K562 (cell line): Measurements from ENCODE around the gene SEZ6. TPM values are rescaled to one million over a fixed set of nuclear protein-coding genes. Genes with fewer than 3 reads are reported as not detected.
A peak's percentile ranks its signal among the peaks of the same experiment; 100 is the strongest.

Source experiments
- ATAC-seq: fragments of 200-7000 bp; cut with Tn5 transposase; 3 replicates; pipeline ENCODE4 v1.9.1; 2020; ENCODE audit warnings: moderate library complexity
- BruUV-seq: library from RNA; stranded (reverse); fragments of 400-500 nt; replicated peaks from 2 replicates; lab custom pipeline; 2021; lab: Mats Ljungman, UMichigan
- CTCF ChIA-PET: fragments of 300-600 bp; formaldehyde crosslinking; extraction: SDS; loops from one replicate; lab custom pipeline; 2021; ENCODE audit warnings: low intra/inter-chr PET ratio; lab: Yijun Ruan, JAX
- POLR2A ChIA-PET: fragments of 300-600, 350-650 bp; sonication (Branson Sonifier 250); formaldehyde crosslinking; extraction: SDS; loops from one replicate; lab custom pipeline; 2021; ENCODE audit warnings: antibody characterized with exemption, inconsistent platforms; lab: Yijun Ruan, JAX
- DNase-seq, 4 experiments: peaks; one replicate each; pipeline versions ENCODE4 v3.0.0 to v3.0.0-alpha.2; 2011 to 2018; ENCODE audit warnings: low spot score in 3 of 4, mixed read lengths in 3 of 4; ENCODE audit errors: extremely low read depth in 1 of 4
- FAIRE-seq: peaks from 2 replicates; lab custom pipeline; 2011; peaks lifted over from hg19 to GRCh38; lab: Jason Lieb, UNC
- H2AFZ ChIP-seq: 2 replicates; pipeline ENCODE4 v1.6.0; 2011; ENCODE audit warnings: low read depth, low read length, control low read depth, inconsistent platforms
- H3K27ac ChIP-seq: fragments of 200-600 bp; 3 replicates; pipeline ENCODE4 v1.8.0; 2011; ENCODE audit warnings: low read depth, mild to moderate bottlenecking, control low read depth, inconsistent platforms, low read length, moderate library complexity, mixed read lengths; ENCODE audit errors: extremely low read depth
- H3K27me3 ChIP-seq, 2 experiments: fragments of 300-600 bp in 1 of 2; 2 replicates in 1 of 2; 3 replicates in 1 of 2; pipeline versions ENCODE4 v1.6.0 to v1.8.0; 2011; ENCODE audit warnings: inconsistent platforms in 2 of 2, low read length in 2 of 2, mild to moderate bottlenecking in 1 of 2, mixed read lengths in 1 of 2, moderate library complexity in 1 of 2; ENCODE audit not compliant: control insufficient read depth in 2 of 2, insufficient read depth in 2 of 2
- H3K36me3 ChIP-seq: fragments of 300-600 bp; 3 replicates; pipeline ENCODE4 v1.8.0; 2011; ENCODE audit warnings: mild to moderate bottlenecking, low read length, inconsistent platforms; ENCODE audit not compliant: control insufficient read depth, insufficient read depth
- H3K4me1 ChIP-seq, 2 experiments: fragments of 200-600 bp in 1 of 2; replicated peaks in 1 of 2; 2 replicates in 1 of 2; 3 replicates in 1 of 2; pipeline versions ENCODE4 v1.5.1 to v1.8.0; 2011; ENCODE audit warnings: inconsistent platforms in 2 of 2, low read length in 2 of 2, mild to moderate bottlenecking in 1 of 2, mixed read lengths in 1 of 2, moderate library complexity in 1 of 2; ENCODE audit not compliant: control insufficient read depth in 2 of 2, insufficient read depth in 2 of 2
- H3K4me2 ChIP-seq: 2 replicates; pipeline ENCODE4 v1.6.1; 2011; ENCODE audit warnings: low read length, control low read depth, inconsistent platforms, mixed read lengths; ENCODE audit not compliant: insufficient read depth
- H3K4me3 ChIP-seq: fragments of 200-600 bp; sonication (generic), shearing (Covaris generic); 2 replicates; pipeline ENCODE4 v1.5.1; 2016; ENCODE audit warnings: control low read depth, inconsistent platforms
- H3K79me2 ChIP-seq: fragments of 200-600 bp; 3 replicates; pipeline ENCODE4 v1.8.0; 2011; ENCODE audit warnings: low read length, inconsistent platforms; ENCODE audit not compliant: control insufficient read depth, insufficient read depth
- H3K9ac ChIP-seq, 2 experiments: 2 replicates each; pipeline versions ENCODE4 v1.6.0 to v1.6.1; 2011; ENCODE audit warnings: low read depth in 2 of 2, low read length in 2 of 2, control low read depth in 1 of 2, inconsistent platforms in 1 of 2, mild to moderate bottlenecking in 1 of 2, mixed read lengths in 1 of 2; ENCODE audit not compliant: insufficient read depth in 1 of 2
- H3K9me1 ChIP-seq: one replicate; pipeline ENCODE4 v1.6.0; 2011; ENCODE audit warnings: inconsistent platforms, mild to moderate bottlenecking, low read length, moderate library complexity; ENCODE audit not compliant: control insufficient read depth, insufficient read depth
- H3K9me3 ChIP-seq: replicated peaks from 2 replicates; pipeline ENCODE4 v1.5.1; 2011; ENCODE audit warnings: low read depth, low read length, inconsistent platforms; ENCODE audit not compliant: control insufficient read depth, insufficient read depth
- H4K20me1 ChIP-seq: replicated peaks from 2 replicates; pipeline ENCODE4 v1.6.1; 2011; ENCODE audit warnings: low read length, inconsistent platforms, mixed read lengths; ENCODE audit not compliant: control insufficient read depth, insufficient read depth
- CBFB ChIP-seq: sonication (generic); formaldehyde crosslinking; IDR thresholded peaks from 2 replicates; pipeline ENCODE4 v1.4.0; 2020; ENCODE audit warnings: mild to moderate bottlenecking, missing genetic modification reagents
- DIDO1 ChIP-seq: fragments of 450-650 bp; IDR thresholded peaks from 2 replicates; pipeline ENCODE4 v1.6.1; 2016; ENCODE audit warnings: low read depth, missing biosample characterization, missing genetic modification characterization
- ESRRA ChIP-seq: fragments of 450-650 bp; IDR thresholded peaks from 2 replicates; pipeline ENCODE4 v1.6.1; 2014; ENCODE audit warnings: low read depth, mild to moderate bottlenecking, moderate library complexity, borderline replicate concordance
- EWSR1 ChIP-seq: fragments of 450-650 bp; IDR thresholded peaks from 2 replicates; pipeline ENCODE4 v1.6.1; 2018; ENCODE audit warnings: borderline replicate concordance, mild to moderate bottlenecking, low read depth, moderate library complexity; ENCODE audit not compliant: partially characterized antibody
- HDAC1 ChIP-seq, 2 experiments: fragments of 450-650 bp; IDR thresholded peaks; 2 replicates each; pipeline ENCODE4 v1.6.1; 2016 to 2017; ENCODE audit warnings: inconsistent platforms in 1 of 2, mild to moderate bottlenecking in 1 of 2, moderate library complexity in 1 of 2
- HMG20B ChIP-seq: fragments of 250-450 bp; sonication (Bioruptor Pico); IDR thresholded peaks from 2 replicates; pipeline ENCODE4 v1.5.0; 2021; ENCODE audit warnings: mild to moderate bottlenecking
- LARP7 ChIP-seq: fragments of 450-650 bp; IDR thresholded peaks from 2 replicates; pipeline ENCODE4 v1.6.1; 2016
- MCM7 ChIP-seq, 2 experiments: fragments of 450-650 bp; IDR thresholded peaks; 2 replicates each; pipeline ENCODE4 v1.6.1; 2016 to 2018
- NR2C1 ChIP-seq, 2 experiments: fragments of 450-650 bp; IDR thresholded peaks; 2 replicates each; pipeline ENCODE4 v1.6.1; 2017; ENCODE audit warnings: mild to moderate bottlenecking in 2 of 2, antibody characterized with exemption in 1 of 2, inconsistent platforms in 1 of 2, missing compliant biosample characterization in 1 of 2, missing genetic modification characterization in 1 of 2
- SPI1 ChIP-seq: IDR thresholded peaks from 2 replicates; pipeline ENCODE4 v1.6.1; 2011; ENCODE audit warnings: low read depth, low read length, control low read depth, borderline replicate concordance
- ZFX ChIP-seq: sonication (generic); formaldehyde crosslinking; IDR thresholded peaks from 2 replicates; pipeline ENCODE4 v1.8.0; 2022; ENCODE audit warnings: mild to moderate bottlenecking, missing genetic modification reagents, moderate library complexity
- ZNF785 ChIP-seq: fragments of 250-450 bp; sonication (Bioruptor Pico); IDR thresholded peaks from 2 replicates; pipeline ENCODE4 v1.4.0; 2020; ENCODE audit warnings: mild to moderate bottlenecking
- WGBS: fragments of 100-300 bp; shearing (Covaris generic); methylation state at CpG from one replicate; pipeline ENCODE4 v1.1.6; 2016; ENCODE audit warnings: low coverage, mixed read lengths; ENCODE audit not compliant: insufficient coverage; ENCODE audit errors: missing lambda C conversion rate; 5-methylcytosine and 5-hydroxymethylcytosine counted together
- in situ Hi-C: fragments of 300-500 bp; cut with MboI; formaldehyde crosslinking; loops from 4 replicates; pipeline ENCODE4 v1.15.0; 2018; ENCODE audit warnings: inconsistent platforms, mixed read lengths
- intact Hi-C: fragments of 100-400 bp; cut with micrococcal nuclease; formaldehyde crosslinking; loops from 2 replicates; pipeline ENCODE4 v1.14.2; 2022
- polyA plus RNA-seq, 8 experiments: library from polyadenylated mRNA; depleted of rRNA in 4 of 8; stranded (reverse) in 5 of 8; unstranded in 3 of 8; fragments of >200 nt; fragmentation: Nextera tagmentation in 2 of 8; fragmentation: Illumina TruSeq in 1 of 8; extraction: Ambion mirVana in 2 of 8; extraction: Trizol in 1 of 8; gene quantifications; 2 replicates each; pipeline versions ENCODE4 v1.2.1 to v1.2.3, GENCODE V29; 2011 to 2014; ENCODE audit warnings: inconsistent platforms in 1 of 8, missing spikeins in 1 of 8
- total RNA-seq, 7 experiments: library from RNA; depleted of rRNA in 6 of 7; stranded (reverse); fragments of >200 nt in 6 of 7; fragmentation: Illumina TruSeq in 2 of 7; extraction: Trizol in 2 of 7; gene quantifications; 2 replicates each; pipeline versions ENCODE4 v1.2.1 to v1.2.3, GENCODE V29; 2011 to 2021; ENCODE audit warnings: low replicate concordance in 1 of 7
- TF ChIP-seq, protein P1 (sequence below), 2 experiments: fragments of 450-650 bp; IDR thresholded peaks; 2 replicates each; pipeline ENCODE4 v1.6.1; 2016; ENCODE audit warnings: mild to moderate bottlenecking in 2 of 2, borderline replicate concordance in 1 of 2, low read depth in 1 of 2, moderate library complexity in 1 of 2

The SEZ6 gene
- total and polyA plus RNA-seq, 9 of the 15 experiments (the other 6 are each of a cell fraction or from before 2014, with no cell fraction given), result not detected

GRCh38 chr17:28935744-28936460, 69.9 kb downstream of the SEZ6 start:
- Histone ChIP-seq H3K27me3 (no peaks in the 10 kb centered on the region), H3K4me3 (no peak overlapping the region), H3K36me3 (peaks cover 52% of the 10 kb centered on the region), H3K9me3 (no peaks in the 10 kb centered on the region), H3K9me1 (peaks cover 3% of the 10 kb centered on the region), H4K20me1 (peaks cover 6% of the 10 kb centered on the region; the same call in 1 of the 2 replicates), H3K27ac (no peak overlapping the region), H3K79me2 (peaks cover 80% of the 10 kb centered on the region), H3K4me2 (no peak overlapping the region), H3K9ac (no peak overlapping the region), H2AFZ (no peak overlapping the region), H3K4me1 (peaks cover 0 to 16% of the 10 kb centered on the region in 2 experiments; a peak in 3 of 5 replicates)
- CTCF ChIA-PET, result no interaction called here
- FAIRE-seq, result peak; percentile 26
- peak; percentile 54 for ATAC-seq
- in situ Hi-C loops, result loop anchor here (5.0 kb wide), 1 partner anchor 359 kb away; the partner anchor contains the start of gene ALDOC
- no peak for DNase-seq
- no TSS peak for BruUV-seq
- intact Hi-C loops, result no loop called here
- POLR2A ChIA-PET, result interaction anchor here (0.9 to 1.5 kb wide), 6 partner anchors 8 to 28 kb away, joined by 3 to 9 read pairs (median 4); partner anchors contain the start of gene PHF12
- WGBS, result 69% methylated on average over 8 of the region's 8 CpGs
- no peak for TF ChIP-seq ZFX (CRISPR knock-in tag)
- no peak for TF ChIP-seq NR2C1 (IDR thresholded peaks at IDR 0.05)
- TF ChIP-seq NR2C1 (tag; IDR thresholded peaks at IDR 0.05), result 0 out of 2 replicates have a peak, but pooled peaks have one; percentile 19
- TF ChIP-seq SPI1, result no peak
- TF ChIP-seq, protein P1, sequence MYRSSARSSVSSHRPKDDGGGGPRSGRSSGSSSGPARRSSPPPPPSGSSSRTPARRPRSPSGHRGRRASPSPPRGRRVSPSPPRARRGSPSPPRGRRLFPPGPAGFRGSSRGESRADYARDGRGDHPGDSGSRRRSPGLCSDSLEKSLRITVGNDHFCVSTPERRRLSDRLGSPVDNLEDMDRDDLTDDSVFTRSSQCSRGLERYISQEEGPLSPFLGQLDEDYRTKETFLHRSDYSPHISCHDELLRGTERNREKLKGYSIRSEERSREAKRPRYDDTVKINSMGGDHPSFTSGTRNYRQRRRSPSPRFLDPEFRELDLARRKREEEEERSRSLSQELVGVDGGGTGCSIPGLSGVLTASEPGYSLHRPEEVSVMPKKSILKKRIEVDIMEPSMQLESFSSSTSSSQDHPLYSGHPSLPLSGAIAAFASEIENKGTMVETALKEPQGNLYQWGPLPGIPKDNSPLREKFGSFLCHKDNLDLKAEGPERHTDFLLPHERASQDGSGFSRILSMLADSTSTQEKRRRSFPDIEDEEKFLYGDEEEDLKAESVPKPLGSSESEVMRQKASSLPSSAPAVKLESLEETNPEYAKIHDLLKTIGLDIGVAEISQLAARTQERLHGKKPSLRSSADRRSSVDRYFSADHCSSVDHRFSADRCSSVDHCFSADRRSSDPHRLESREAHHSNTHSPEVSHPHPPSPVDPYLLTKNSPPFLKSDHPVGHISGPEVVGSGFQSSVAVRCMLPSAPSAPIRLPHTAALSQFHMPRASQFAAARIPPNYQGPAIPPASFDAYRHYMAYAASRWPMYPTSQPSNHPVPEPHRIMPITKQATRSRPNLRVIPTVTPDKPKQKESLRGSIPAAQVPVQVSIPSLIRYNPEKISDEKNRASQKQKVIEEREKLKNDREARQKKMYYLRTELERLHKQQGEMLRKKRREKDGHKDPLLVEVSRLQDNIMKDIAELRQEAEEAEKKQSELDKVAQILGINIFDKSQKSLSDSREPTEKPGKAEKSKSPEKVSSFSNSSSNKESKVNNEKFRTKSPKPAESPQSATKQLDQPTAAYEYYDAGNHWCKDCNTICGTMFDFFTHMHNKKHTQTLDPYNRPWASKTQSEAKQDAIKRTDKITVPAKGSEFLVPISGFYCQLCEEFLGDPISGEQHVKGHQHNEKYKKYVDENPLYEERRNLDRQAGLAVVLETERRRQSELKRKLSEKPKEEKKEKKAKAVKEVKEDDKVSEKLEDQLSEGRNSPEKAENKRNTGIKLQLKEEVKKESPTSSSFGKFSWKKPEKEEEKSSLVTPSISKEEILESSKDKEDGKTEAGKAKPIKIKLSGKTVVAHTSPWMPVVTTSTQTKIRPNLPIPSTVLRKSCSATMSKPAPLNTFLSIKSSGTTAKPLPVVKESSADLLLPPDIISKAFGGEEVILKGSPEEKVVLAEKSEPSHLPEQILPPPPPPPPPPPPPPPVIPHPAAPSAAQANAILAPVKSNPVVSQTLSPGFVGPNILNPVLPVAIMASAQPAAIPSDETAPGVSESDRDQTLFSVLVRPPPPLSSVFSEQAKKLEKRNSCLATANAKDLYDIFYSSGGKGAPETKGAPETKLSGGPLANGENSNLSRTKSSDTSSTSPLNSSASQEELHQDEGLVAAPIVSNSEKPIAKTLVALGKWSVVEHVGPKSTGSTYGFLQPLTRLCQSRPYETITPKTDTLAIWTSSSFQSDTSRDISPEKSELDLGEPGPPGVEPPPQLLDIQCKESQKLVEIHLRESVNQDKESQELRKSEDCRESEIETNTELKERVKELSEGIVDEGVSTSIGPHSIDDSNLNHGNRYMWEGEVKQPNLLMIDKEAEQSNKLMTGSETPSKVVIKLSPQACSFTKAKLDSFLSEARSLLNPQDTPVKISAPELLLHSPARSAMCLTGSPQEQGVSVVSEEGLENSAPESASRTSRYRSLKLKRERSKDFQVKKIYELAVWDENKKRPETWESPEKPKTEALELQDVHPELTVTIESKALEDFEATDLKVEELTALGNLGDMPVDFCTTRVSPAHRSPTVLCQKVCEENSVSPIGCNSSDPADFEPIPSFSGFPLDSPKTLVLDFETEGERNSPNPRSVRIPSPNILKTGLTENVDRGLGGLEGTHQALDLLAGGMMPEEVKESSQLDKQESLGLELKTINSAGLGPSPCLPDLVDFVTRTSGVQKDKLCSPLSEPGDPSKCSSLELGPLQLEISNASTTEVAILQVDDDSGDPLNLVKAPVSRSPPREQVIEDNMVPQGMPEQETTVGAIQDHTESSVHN (IDR thresholded peaks at IDR 0.05; ENCODE audit: borderline replicate concordance in 1 of 2, low read depth in 1 of 2), result no peak
- TF ChIP-seq CBFB (CRISPR knock-in tag), result no peak
- no peak for TF ChIP-seq ZNF785 (CRISPR knock-in tag)
- no peak for TF ChIP-seq EWSR1
- TF ChIP-seq ESRRA, result peak; percentile 43; the same call in 1 of the 2 replicates
- no peak for TF ChIP-seq HMG20B (CRISPR knock-in tag)
- no peak for TF ChIP-seq DIDO1 (tag)
- TF ChIP-seq LARP7, result no peak
- no peak for TF ChIP-seq MCM7 (IDR thresholded peaks at IDR 0.05)
- no peak for TF ChIP-seq HDAC1 (IDR thresholded peaks at IDR 0.05)
